HUES64 (cell line): Measurements from ENCODE around the gene TM9SF4.

Source experiments
- H3K27ac ChIP-seq: 2 replicates; pipeline ENCODE4 v1.7.0; 2013; ENCODE audit warnings: low read depth, low read length, inconsistent platforms
- H3K27me3 ChIP-seq: 2 replicates; pipeline ENCODE4 v1.6.1; 2013; ENCODE audit warnings: mild to moderate bottlenecking, low read length; ENCODE audit not compliant: insufficient read depth
- H3K36me3 ChIP-seq: 2 replicates; pipeline ENCODE4 v1.6.1; 2013; ENCODE audit warnings: mild to moderate bottlenecking, low read length; ENCODE audit not compliant: insufficient read depth
- H3K4me1 ChIP-seq: 2 replicates; pipeline ENCODE4 v1.6.1; 2013; ENCODE audit warnings: mild to moderate bottlenecking, low read length, moderate library complexity; ENCODE audit not compliant: insufficient read depth
- H3K4me3 ChIP-seq: 2 replicates; pipeline ENCODE4 v1.5.1; 2013; ENCODE audit warnings: mild to moderate bottlenecking, low read length, moderate library complexity
- H3K9ac ChIP-seq: 2 replicates; pipeline ENCODE4 v1.6.1; 2013; ENCODE audit warnings: mild to moderate bottlenecking, low read depth, low read length
- H3K9me3 ChIP-seq: 2 replicates; pipeline ENCODE4 v1.6.1; 2013; ENCODE audit warnings: low read depth, low read length; ENCODE audit not compliant: insufficient read depth
- WGBS: fragments of 150-250, 120-280 bp; methylation state at CpG from one replicate; pipeline ENCODE4 v1.1.7; 2013; ENCODE audit warnings: missing lambda C conversion rate; 5-methylcytosine and 5-hydroxymethylcytosine counted together

The TM9SF4 gene

GRCh38 chr20:32142088-32142487, 32.6 kb downstream of the TM9SF4 start:
- H3K36me3 ChIP-seq, result peaks cover 95% of the 10 kb centered on the region

GRCh38 chr20:32142991-32143390, 33.5 kb downstream of the TM9SF4 start:
- no peaks in the 10 kb centered on the region for H3K27me3 ChIP-seq
- no peak overlapping the region for H3K9ac ChIP-seq
- 95% methylated on average over 15 of the region's 15 CpGs for WGBS
- no peaks in the 10 kb centered on the region for H3K4me1 ChIP-seq
- H3K9me3 ChIP-seq, result no peaks in the 10 kb centered on the region
- H3K27ac ChIP-seq, result no peak overlapping the region
- peaks cover 92% of the 10 kb centered on the region for H3K36me3 ChIP-seq
- no peak overlapping the region for H3K4me3 ChIP-seq

More at GRCh38 chr20:32142088-32142487, 32.6 kb downstream of the TM9SF4 start:
- no peak overlapping the region for H3K27ac ChIP-seq
- H3K27me3 ChIP-seq, result no peaks in the 10 kb centered on the region
- no peak overlapping the region for H3K4me3 ChIP-seq
- H3K9me3 ChIP-seq, result no peaks in the 10 kb centered on the region
- H3K4me1 ChIP-seq, result no peaks in the 10 kb centered on the region
- WGBS, result 88% methylated on average over 5 of the region's 5 CpGs
- no peak overlapping the region for H3K9ac ChIP-seq

GRCh38 chr20:32144898-32145662, 35.6 kb downstream of the TM9SF4 start:
- H3K9me3 ChIP-seq, result no peaks in the 10 kb centered on the region
- no peaks in the 10 kb centered on the region for H3K27me3 ChIP-seq
- no peak overlapping the region for H3K27ac ChIP-seq
- H3K4me3 ChIP-seq, result no peak overlapping the region
- H3K36me3 ChIP-seq, result peaks cover 92% of the 10 kb centered on the region
- WGBS, result 96% methylated on average over 8 of the region's 8 CpGs
- H3K4me1 ChIP-seq, result no peaks in the 10 kb centered on the region
- H3K9ac ChIP-seq, result no peak overlapping the region

- WGBS, result 92% methylated on average over 8 of the region's 8 CpGs
- Histone ChIP-seq H3K4me1 (no peaks in the 10 kb centered on the region), H3K36me3 (peaks cover 85% of the 10 kb centered on the region)
Measured at GRCh38 chr20:32149566-32150170, 40.2 kb downstream of the TM9SF4 start.

GRCh38 chr20:32150291-32150848, 40.9 kb downstream of the TM9SF4 start:
- H3K4me3 ChIP-seq, result no peak overlapping the region
- H3K9me3 ChIP-seq, result no peaks in the 10 kb centered on the region
- H3K27ac ChIP-seq, result no peak overlapping the region
- peaks cover 78% of the 10 kb centered on the region for H3K36me3 ChIP-seq
- 94% methylated on average over 10 of the region's 10 CpGs for whole genome bisulfite sequencing
- H3K27me3 ChIP-seq, result no peaks in the 10 kb centered on the region
- no peaks in the 10 kb centered on the region for H3K4me1 ChIP-seq
- no peak overlapping the region for H3K9ac ChIP-seq

More at GRCh38 chr20:32149566-32150170, 40.2 kb downstream of the TM9SF4 start:
- H3K4me3 ChIP-seq, result no peak overlapping the region
- H3K9me3 ChIP-seq, result no peaks in the 10 kb centered on the region
- no peaks in the 10 kb centered on the region for H3K27me3 ChIP-seq
- no peak overlapping the region for H3K27ac ChIP-seq
- H3K9ac ChIP-seq, result no peak overlapping the region

- Histone ChIP-seq H3K9ac (no peak overlapping the region), H3K27me3 (no peaks in the 10 kb centered on the region), H3K4me3 (no peak overlapping the region), H3K4me1 (no peaks in the 10 kb centered on the region), H3K27ac (no peak overlapping the region), H3K36me3 (peaks cover 68% of the 10 kb centered on the region), H3K9me3 (no peaks in the 10 kb centered on the region)
- WGBS, result 96% methylated on average over 6 of the region's 6 CpGs
Measured at GRCh38 chr20:32152421-32153155, 43.1 kb downstream of the TM9SF4 start.

GRCh38 chr20:32153156-32153665, 43.7 kb downstream of the TM9SF4 start:
- Histone ChIP-seq H3K36me3 (peaks cover 70% of the 10 kb centered on the region), H3K4me1 (no peaks in the 10 kb centered on the region), H3K9me3 (no peaks in the 10 kb centered on the region), H3K27ac (no peak overlapping the region), H3K4me3 (no peak overlapping the region), H3K9ac (no peak overlapping the region), H3K27me3 (no peaks in the 10 kb centered on the region)
- WGBS, result 96% methylated on average over 4 of the region's 4 CpGs

- Histone ChIP-seq H3K27me3 (no peaks in the 10 kb centered on the region), H3K9me3 (no peaks in the 10 kb centered on the region), H3K4me1 (no peaks in the 10 kb centered on the region), H3K4me3 (no peak overlapping the region), H3K36me3 (peaks cover 70% of the 10 kb centered on the region), H3K9ac (no peak overlapping the region), H3K27ac (no peak overlapping the region)
- WGBS, result 95% methylated on average over 5 of the region's 5 CpGs
Measured at GRCh38 chr20:32153771-32154170, 44.3 kb downstream of the TM9SF4 start.

GRCh38 chr20:32155017-32155981, 45.8 kb downstream of the TM9SF4 start:
- Histone ChIP-seq H3K4me1 (no peaks in the 10 kb centered on the region), H3K27me3 (no peaks in the 10 kb centered on the region), H3K9me3 (no peaks in the 10 kb centered on the region), H3K9ac (no peak overlapping the region), H3K36me3 (peaks cover 69% of the 10 kb centered on the region), H3K4me3 (no peak overlapping the region), H3K27ac (no peak overlapping the region)
- WGBS, result 75% methylated on average over 11 of the region's 11 CpGs

GRCh38 chr20:32157611-32158010, 48.1 kb downstream of the TM9SF4 start:
- Histone ChIP-seq H3K9ac (no peak overlapping the region), H3K27me3 (no peaks in the 10 kb centered on the region), H3K4me1 (no peaks in the 10 kb centered on the region), H3K4me3 (no peak overlapping the region), H3K36me3 (peaks cover 71% of the 10 kb centered on the region), H3K9me3 (no peaks in the 10 kb centered on the region), H3K27ac (no peak overlapping the region)
- 94% methylated on average over 14 of the region's 14 CpGs for WGBS
